PC-9 (cell line): ENCODE measurements around the gene BPHL.
A peak's percentile ranks its signal among the peaks of the same experiment; 100 is the strongest.

Experiments
- CTCF ChIP-seq: fragments of 200-600 bp; sonication (generic); conservative IDR thresholded peaks from 2 replicates; pipeline ENCODE4 v1.6.1; 2017; ENCODE audit warnings: mixed run types, antibody characterized with exemption, mild to moderate bottlenecking, moderate library complexity
- EZH2 ChIP-seq: fragments of 200-600 bp; sonication (generic); IDR thresholded peaks from 2 replicates; pipeline ENCODE4 v1.8.0; 2017; ENCODE audit warnings: antibody characterized with exemption, low read depth

DNA sequence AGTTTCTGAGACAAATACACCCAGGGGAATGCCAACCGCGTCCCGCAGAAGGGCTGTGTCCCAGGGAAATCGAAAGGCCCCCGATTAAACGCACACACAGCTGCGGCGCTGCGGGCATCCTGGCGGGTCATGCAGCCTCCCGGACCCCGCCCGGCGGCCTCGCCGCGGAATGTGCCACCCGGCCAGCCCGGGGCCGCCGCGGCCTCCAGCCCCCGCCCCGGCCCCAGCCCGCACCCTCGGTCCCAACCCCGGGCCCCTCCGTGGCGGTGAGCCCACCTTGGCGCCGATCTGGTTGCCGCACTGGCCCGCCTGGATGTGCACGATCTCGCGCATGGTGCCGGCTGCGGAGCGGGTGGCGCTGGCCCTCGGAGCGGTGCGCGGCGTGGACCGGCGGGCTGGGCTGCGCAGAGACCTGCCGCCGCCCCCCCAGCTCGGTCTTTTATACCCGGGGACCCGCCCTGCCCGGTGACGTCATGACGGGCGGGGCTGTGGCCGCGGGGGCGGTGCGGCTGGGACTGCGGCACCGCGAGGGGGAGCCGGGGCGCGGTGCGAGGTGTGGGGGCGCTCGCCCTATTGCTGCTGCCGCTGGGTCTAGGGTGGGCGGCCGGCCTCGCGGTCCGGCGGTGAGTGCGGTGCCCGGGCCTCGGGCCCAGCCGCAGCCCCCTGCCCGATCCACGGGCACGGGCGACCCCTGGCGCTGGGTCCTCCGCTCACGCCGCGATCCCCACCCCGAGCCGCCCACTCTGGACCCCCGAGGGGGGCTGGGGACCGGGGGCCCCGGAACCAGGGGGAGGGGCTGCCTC is 38.8 kb downstream of the BPHL start, which contains the start of gene TUBB2A:
- TF ChIP-seq EZH2 (no peak), CTCF (peak; percentile 40; the same call in 1 of the 2 replicates)
